HG02870 (cell line): Measurements from ENCODE around the gene ZNF226.
"Not testable (repeated sequence)": the region's sequence is repeated elsewhere in the genome, so short reads cannot be mapped to it uniquely, and the experiment has no call there.

ENCODE experiments used
- ATAC-seq: cut with Tn5 transposase; IDR thresholded peaks from one replicate; pipeline ENCODE4 v1.9.1; 2021; ENCODE audit warnings: mild to moderate bottlenecking, moderate library complexity; ENCODE audit not compliant: unreplicated experiment

Gene ZNF226

GRCh38 chr19:44207126-44207803, 42.4 kb downstream of the ZNF226 start:
- ATAC-seq, result peak; percentile 84

GRCh38 chr19:44212250-44212865, 47.5 kb downstream of the ZNF226 start, which contains the start of gene ZNF227:
TSS of gene ZNF227 (plus strand) at chr19:44212532. CDS start at chr19:44217793, 5,261 bp downstream.
- ATAC-seq, result peak; percentile 76

- no peak for ATAC-seq
These were observed 48.0 kb downstream of the ZNF226 start for GRCh38 chr19:44212866-44213346.

GRCh38 chr19:44219926-44220325, 55.0 kb downstream of the ZNF226 start:
- ATAC-seq, result not testable (repeated sequence)

GRCh38 chr19:44220761-44221160, 55.9 kb downstream of the ZNF226 start:
- ATAC-seq, result not testable (repeated sequence)

GRCh38 chr19:44221291-44221690, 56.4 kb downstream of the ZNF226 start:
- ATAC-seq, result not testable (repeated sequence)
